Neural progenitor cell (in vitro differentiated cells): ENCODE data around the gene DIP2A. TPM values are rescaled to one million over a fixed set of nuclear protein-coding genes. Genes with fewer than 3 reads are reported as not detected.

ENCODE experiments used
- DNase-seq: peaks from one replicate; pipeline ENCODE4 v3.0.0-alpha.2; 2016; ENCODE audit warnings: low spot score
- H2AFZ ChIP-seq: fragments of 200-600 bp; sonication (generic); replicated peaks from 2 replicates; pipeline ENCODE4 v1.6.1; 2016; ENCODE audit warnings: antibody characterized with exemption
- H3F3A ChIP-seq: fragments of 200-600 bp; sonication (generic); 2 replicates; pipeline ENCODE4 v1.6.1; 2016; ENCODE audit warnings: antibody characterized with exemption, low read depth
- H3K27ac ChIP-seq: fragments of 200-600 bp; sonication (generic); 2 replicates; pipeline ENCODE4 v1.5.1; 2016; ENCODE audit warnings: mild to moderate bottlenecking
- H3K27me3 ChIP-seq: fragments of 200-600 bp; sonication (generic); 2 replicates; pipeline ENCODE4 v1.6.1; 2016; ENCODE audit warnings: mild to moderate bottlenecking, moderate library complexity
- H3K36me3 ChIP-seq: fragments of 200-600 bp; sonication (generic); 2 replicates; pipeline ENCODE4 v1.5.1; 2016
- H3K4me1 ChIP-seq: fragments of 200-600 bp; sonication (generic); 2 replicates; pipeline ENCODE4 v1.6.1; 2016; ENCODE audit warnings: mixed run types
- H3K4me2 ChIP-seq: fragments of 200-600 bp; sonication (generic); 2 replicates; pipeline ENCODE4 v1.6.1; 2016
- H3K4me3 ChIP-seq: fragments of 200-600 bp; sonication (generic); 2 replicates; pipeline ENCODE4 v1.5.1; 2016
- H3K79me2 ChIP-seq: fragments of 200-600 bp; sonication (generic); 2 replicates; pipeline ENCODE4 v1.6.1; 2016; ENCODE audit warnings: low read depth
- H3K9ac ChIP-seq: fragments of 200-600 bp; sonication (generic); 2 replicates; pipeline ENCODE4 v1.6.1; 2016
- H3K9me3 ChIP-seq: fragments of 200-600 bp; sonication (generic); 2 replicates; pipeline ENCODE4 v1.5.1; 2016; ENCODE audit warnings: low read depth
- H4K20me1 ChIP-seq: fragments of 200-600 bp; sonication (generic); 2 replicates; pipeline ENCODE4 v1.6.1; 2016; ENCODE audit warnings: low read depth
- H3K27ac Mint-ChIP-seq: 3 replicates; pipeline ENCODE4 v1.8.0; 2021; ENCODE audit warnings: mixed read lengths
- H3K27me3 Mint-ChIP-seq: 2 replicates; pipeline ENCODE4 v1.8.0; 2022; ENCODE audit warnings: low read depth, mild to moderate bottlenecking, inconsistent platforms, moderate library complexity, mixed read lengths; ENCODE audit not compliant: insufficient read depth
- H3K36me3 Mint-ChIP-seq: 3 replicates; pipeline ENCODE4 v1.8.0; 2021; ENCODE audit warnings: mixed read lengths
- H3K4me1 Mint-ChIP-seq: 3 replicates; pipeline ENCODE4 v1.8.0; 2021; ENCODE audit warnings: mixed read lengths
- H3K4me3 Mint-ChIP-seq: 3 replicates; pipeline ENCODE4 v1.8.0; 2021; ENCODE audit warnings: mild to moderate bottlenecking, moderate library complexity, mixed read lengths
- H3K9me3 Mint-ChIP-seq: 3 replicates; pipeline ENCODE4 v1.8.0; 2020; ENCODE audit warnings: mixed read lengths
- EZH2 ChIP-seq: fragments of 200-600 bp; sonication (generic); IDR thresholded peaks from 2 replicates; pipeline ENCODE4 v1.6.1; 2017; ENCODE audit warnings: antibody characterized with exemption, mild to moderate bottlenecking, moderate library complexity
- EZH2phosphoT487 ChIP-seq: fragments of 200-600 bp; sonication (generic); IDR thresholded peaks from 2 replicates; pipeline ENCODE4 v1.6.1; 2017; ENCODE audit warnings: antibody characterized with exemption
- total RNA-seq: library from RNA; depleted of rRNA; stranded (reverse); fragments of >200 nt; gene quantifications from 2 replicates; pipeline ENCODE4 v1.2.3, GENCODE V29; 2015; ENCODE audit warnings: low replicate concordance
- TF ChIP-seq, protein P1 (sequence below): fragments of 200-600 bp; sonication (generic); IDR thresholded peaks from 2 replicates; pipeline ENCODE4 v1.5.1; 2017; ENCODE audit warnings: antibody characterized with exemption, mild to moderate bottlenecking

DIP2A gene
- total RNA-seq, 1 donor from 2014 or later, result 50.7 TPM

DNA sequence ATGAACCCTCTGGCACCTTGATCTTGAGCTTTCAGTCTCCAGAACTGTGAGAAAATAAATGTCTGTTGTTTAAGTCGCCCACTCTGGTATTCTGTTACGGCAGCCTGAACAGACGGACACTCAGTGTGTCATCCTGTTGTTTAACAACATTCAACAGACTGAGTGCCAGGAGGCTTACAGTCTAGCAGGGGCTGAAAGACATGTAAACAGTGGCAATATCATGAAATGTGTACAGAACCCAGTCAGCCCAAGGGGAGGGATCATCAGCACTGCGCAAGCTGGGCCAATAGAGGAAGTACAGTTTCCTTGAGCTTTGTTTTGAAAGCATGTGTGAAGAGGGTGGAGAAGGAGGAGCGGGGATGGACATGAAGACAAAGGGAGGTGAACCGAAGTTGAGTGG lies 13.6 kb downstream of the DIP2A start:
- H3K79me2 ChIP-seq, result peaks cover 32% of the 10 kb centered on the region

GRCh38 chr21:46474382-46474781 lies 15.7 kb downstream of the DIP2A start:
- no peak overlapping the region for H3K4me3 Mint-ChIP-seq
- Histone ChIP-seq H3K9ac (no peak overlapping the region), H3F3A (no peaks in the 10 kb centered on the region), H3K27ac (no peak overlapping the region), H3K4me1 (no peaks in the 10 kb centered on the region), H3K79me2 (peaks cover 19% of the 10 kb centered on the region), H3K9me3 (no peaks in the 10 kb centered on the region), H2AFZ (no peak overlapping the region), H3K36me3 (no peaks in the 10 kb centered on the region), H4K20me1 (no peaks in the 10 kb centered on the region), H3K4me2 (no peak overlapping the region), H3K27me3 (no peaks in the 10 kb centered on the region), H3K4me3 (no peak overlapping the region)
- H3K27ac Mint-ChIP-seq, result no peak overlapping the region
- peaks cover 19% of the 10 kb centered on the region for H3K36me3 Mint-ChIP-seq
- TF ChIP-seq EZH2phosphoT487 (no peak), EZH2 (no peak)
- TF ChIP-seq, protein P1, sequence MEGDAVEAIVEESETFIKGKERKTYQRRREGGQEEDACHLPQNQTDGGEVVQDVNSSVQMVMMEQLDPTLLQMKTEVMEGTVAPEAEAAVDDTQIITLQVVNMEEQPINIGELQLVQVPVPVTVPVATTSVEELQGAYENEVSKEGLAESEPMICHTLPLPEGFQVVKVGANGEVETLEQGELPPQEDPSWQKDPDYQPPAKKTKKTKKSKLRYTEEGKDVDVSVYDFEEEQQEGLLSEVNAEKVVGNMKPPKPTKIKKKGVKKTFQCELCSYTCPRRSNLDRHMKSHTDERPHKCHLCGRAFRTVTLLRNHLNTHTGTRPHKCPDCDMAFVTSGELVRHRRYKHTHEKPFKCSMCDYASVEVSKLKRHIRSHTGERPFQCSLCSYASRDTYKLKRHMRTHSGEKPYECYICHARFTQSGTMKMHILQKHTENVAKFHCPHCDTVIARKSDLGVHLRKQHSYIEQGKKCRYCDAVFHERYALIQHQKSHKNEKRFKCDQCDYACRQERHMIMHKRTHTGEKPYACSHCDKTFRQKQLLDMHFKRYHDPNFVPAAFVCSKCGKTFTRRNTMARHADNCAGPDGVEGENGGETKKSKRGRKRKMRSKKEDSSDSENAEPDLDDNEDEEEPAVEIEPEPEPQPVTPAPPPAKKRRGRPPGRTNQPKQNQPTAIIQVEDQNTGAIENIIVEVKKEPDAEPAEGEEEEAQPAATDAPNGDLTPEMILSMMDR, result no peak
- H3K4me1 Mint-ChIP-seq, result peaks cover 2% of the 10 kb centered on the region
- no peaks in the 10 kb centered on the region for H3K9me3 Mint-ChIP-seq
- DNase-seq, result no peak
- peaks cover 2% of the 10 kb centered on the region for H3K27me3 Mint-ChIP-seq

More for the DNA sequence above, 13.6 kb downstream of the DIP2A start:
- no peaks in the 10 kb centered on the region for H4K20me1 ChIP-seq
- H3K4me1 ChIP-seq, result no peaks in the 10 kb centered on the region
- Mint-ChIP-seq H3K4me3 (no peak overlapping the region), H3K36me3 (peaks cover 23% of the 10 kb centered on the region), H3K27ac (no peak overlapping the region), H3K27me3 (peaks cover 2% of the 10 kb centered on the region), H3K4me1 (peaks cover 2% of the 10 kb centered on the region), H3K9me3 (no peaks in the 10 kb centered on the region)
- H3K27me3 ChIP-seq, result no peaks in the 10 kb centered on the region
- no peak overlapping the region for H3K9ac ChIP-seq
- no peaks in the 10 kb centered on the region for H3F3A ChIP-seq
- TF ChIP-seq, protein P1, result no peak
- TF ChIP-seq EZH2phosphoT487, result no peak
- no peak for TF ChIP-seq EZH2
- no peak for DNase-seq
- H3K4me2 ChIP-seq, result no peak overlapping the region
- H3K36me3 ChIP-seq, result no peaks in the 10 kb centered on the region
- H3K4me3 ChIP-seq, result no peak overlapping the region
- no peak overlapping the region for H2AFZ ChIP-seq
- no peak overlapping the region for H3K27ac ChIP-seq
- H3K9me3 ChIP-seq, result no peaks in the 10 kb centered on the region

DNA sequence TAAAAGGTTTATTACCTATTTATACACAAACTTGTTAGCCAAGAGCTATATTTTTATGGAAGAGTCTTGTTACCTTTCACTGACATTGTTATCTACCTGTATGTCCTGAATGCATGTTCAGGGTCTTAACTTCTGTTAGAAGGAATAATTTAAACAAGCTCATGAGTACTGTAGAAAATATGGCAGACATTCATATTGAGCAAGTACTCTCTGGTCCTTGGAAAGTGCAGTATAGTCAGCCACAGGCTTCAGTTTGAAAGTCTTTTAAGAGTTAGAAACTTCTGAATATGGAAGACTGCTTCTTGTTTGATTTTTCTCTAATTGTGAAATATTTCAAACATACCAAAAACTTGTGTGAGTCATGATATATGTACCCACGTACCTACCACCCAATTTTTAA lies 16.6 kb downstream of the DIP2A start:
- Histone ChIP-seq H3F3A (no peaks in the 10 kb centered on the region), H3K36me3 (no peaks in the 10 kb centered on the region), H3K9me3 (no peaks in the 10 kb centered on the region), H3K4me1 (no peaks in the 10 kb centered on the region), H4K20me1 (peaks cover 2% of the 10 kb centered on the region), H3K4me2 (no peak overlapping the region), H3K4me3 (no peak overlapping the region), H3K27me3 (no peaks in the 10 kb centered on the region), H3K27ac (no peak overlapping the region), H2AFZ (no peak overlapping the region), H3K79me2 (peaks cover 12% of the 10 kb centered on the region), H3K9ac (no peak overlapping the region)
- DNase-seq, result no peak
- Mint-ChIP-seq H3K4me3 (no peak overlapping the region), H3K4me1 (no peaks in the 10 kb centered on the region), H3K9me3 (no peaks in the 10 kb centered on the region), H3K27me3 (no peaks in the 10 kb centered on the region), H3K36me3 (peaks cover 15% of the 10 kb centered on the region), H3K27ac (no peak overlapping the region)
- TF ChIP-seq, protein P1, result no peak
- no peak for TF ChIP-seq EZH2
- no peak for TF ChIP-seq EZH2phosphoT487
